Measurements from ENCODE around the gene ST6GALNAC3.

GRCh38 chr1:76571248-76571647 lies 496.7 kb downstream of the ST6GALNAC3 start:
- no peak for TF ChIP-seq CTCF (IDR thresholded peaks at IDR 0.05 in 2 of 3, conservative IDR thresholded peaks at IDR 0.05 in 1 of 3; ENCODE audit: borderline replicate concordance in 1 of 3, insufficient read depth in 1 of 3, low read depth in 2 of 3, low read length in 2 of 3)
- no peak for TF ChIP-seq YY1 (IDR thresholded peaks at IDR 0.05; ENCODE audit: extremely low read depth, insufficient replicate concordance, low read depth, low read length)
- TF ChIP-seq REST (IDR thresholded peaks at IDR 0.05; ENCODE audit: low read depth), result no peak
- no peak for TF ChIP-seq TCF7L2 (IDR thresholded peaks at IDR 0.05; ENCODE audit: borderline replicate concordance, extremely low read depth, insufficient read depth, insufficient read length)
- no peak for TF ChIP-seq ZBTB33 (IDR thresholded peaks at IDR 0.05; ENCODE audit: extremely low read depth, insufficient replicate concordance, low read length)
- no peak for TF ChIP-seq SIN3A (IDR thresholded peaks at IDR 0.05; ENCODE audit: low read depth)
- no peak for TF ChIP-seq POLR2A (IDR thresholded peaks at IDR 0.05; ENCODE audit: borderline replicate concordance, extremely low read depth, insufficient read depth, insufficient read length)
- no peak for TF ChIP-seq FOSL1 (IDR thresholded peaks at IDR 0.05; ENCODE audit: low read depth)
- no peak for TF ChIP-seq CBX3 (IDR thresholded peaks at IDR 0.05; ENCODE audit: low read depth)

Measured in HCT116 (cell line).